ENCODE measurements around the gene ZSWIM3. TPM values are rescaled to one million over a fixed set of nuclear protein-coding genes. Genes with fewer than 3 reads are reported as not detected.

The ZSWIM3 gene
- total and polyA plus RNA-seq, 2 of the 13 experiments (the other 11 are each of a cell fraction or from before 2014, with no cell fraction given) = 5.2 to 5.8 TPM

DNA sequence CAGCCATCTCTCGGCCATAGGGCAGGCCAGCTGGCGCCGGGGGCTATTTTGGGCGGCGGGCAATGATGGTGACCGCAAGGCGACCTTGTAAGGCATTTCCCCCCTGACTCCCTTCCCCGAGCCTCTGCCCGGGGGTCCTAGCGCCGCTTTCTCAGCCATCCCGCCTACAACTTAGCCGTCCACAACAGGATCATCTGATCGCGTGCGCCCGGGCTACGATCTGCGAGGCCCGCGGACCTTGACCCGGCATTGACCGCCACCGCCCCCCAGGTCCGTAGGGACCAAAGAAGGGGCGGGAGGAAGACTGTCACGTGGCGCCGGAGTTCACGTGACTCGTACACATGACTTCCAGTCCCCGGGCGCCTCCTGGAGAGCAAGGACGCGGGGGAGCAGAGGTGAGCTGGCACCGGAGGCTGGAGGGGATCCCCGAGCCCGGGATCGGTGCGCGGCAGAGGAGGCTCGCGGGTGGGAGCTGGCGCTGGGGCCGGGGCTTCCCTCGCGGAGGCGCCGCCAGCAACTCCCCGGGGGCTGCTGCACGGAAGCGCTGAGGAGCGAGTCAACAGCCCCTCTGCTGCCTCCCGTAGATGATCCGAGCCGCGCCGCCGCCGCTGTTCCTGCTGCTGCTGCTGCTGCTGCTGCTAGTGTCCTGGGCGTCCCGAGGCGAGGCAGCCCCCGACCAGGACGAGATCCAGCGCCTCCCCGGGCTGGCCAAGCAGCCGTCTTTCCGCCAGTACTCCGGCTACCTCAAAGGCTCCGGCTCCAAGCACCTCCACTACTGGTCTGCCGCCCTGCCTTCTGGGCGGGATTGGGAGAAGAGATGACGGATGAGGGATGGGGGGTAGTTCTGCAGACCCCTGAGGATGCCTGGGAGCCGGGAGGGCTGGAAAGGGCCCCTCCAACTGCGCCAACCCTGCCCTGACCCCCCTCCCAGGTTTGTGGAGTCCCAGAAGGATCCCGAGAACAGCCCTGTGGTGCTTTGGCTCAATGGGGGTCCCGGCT, 33.9 kb downstream of the ZSWIM3 start, which contains the start of the genes CTSA and NEURL2 (continued):
- TF ChIP-seq, protein P1, sequence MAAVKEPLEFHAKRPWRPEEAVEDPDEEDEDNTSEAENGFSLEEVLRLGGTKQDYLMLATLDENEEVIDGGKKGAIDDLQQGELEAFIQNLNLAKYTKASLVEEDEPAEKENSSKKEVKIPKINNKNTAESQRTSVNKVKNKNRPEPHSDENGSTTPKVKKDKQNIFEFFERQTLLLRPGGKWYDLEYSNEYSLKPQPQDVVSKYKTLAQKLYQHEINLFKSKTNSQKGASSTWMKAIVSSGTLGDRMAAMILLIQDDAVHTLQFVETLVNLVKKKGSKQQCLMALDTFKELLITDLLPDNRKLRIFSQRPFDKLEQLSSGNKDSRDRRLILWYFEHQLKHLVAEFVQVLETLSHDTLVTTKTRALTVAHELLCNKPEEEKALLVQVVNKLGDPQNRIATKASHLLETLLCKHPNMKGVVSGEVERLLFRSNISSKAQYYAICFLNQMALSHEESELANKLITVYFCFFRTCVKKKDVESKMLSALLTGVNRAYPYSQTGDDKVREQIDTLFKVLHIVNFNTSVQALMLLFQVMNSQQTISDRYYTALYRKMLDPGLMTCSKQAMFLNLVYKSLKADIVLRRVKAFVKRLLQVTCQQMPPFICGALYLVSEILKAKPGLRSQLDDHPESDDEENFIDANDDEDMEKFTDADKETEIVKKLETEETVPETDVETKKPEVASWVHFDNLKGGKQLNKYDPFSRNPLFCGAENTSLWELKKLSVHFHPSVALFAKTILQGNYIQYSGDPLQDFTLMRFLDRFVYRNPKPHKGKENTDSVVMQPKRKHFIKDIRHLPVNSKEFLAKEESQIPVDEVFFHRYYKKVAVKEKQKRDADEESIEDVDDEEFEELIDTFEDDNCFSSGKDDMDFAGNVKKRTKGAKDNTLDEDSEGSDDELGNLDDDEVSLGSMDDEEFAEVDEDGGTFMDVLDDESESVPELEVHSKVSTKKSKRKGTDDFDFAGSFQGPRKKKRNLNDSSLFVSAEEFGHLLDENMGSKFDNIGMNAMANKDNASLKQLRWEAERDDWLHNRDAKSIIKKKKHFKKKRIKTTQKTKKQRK (IDR thresholded peaks at IDR 0.05; ENCODE audit: low read length) = no peak
- peak; percentile 98 for TF ChIP-seq ZNF264 (CRISPR knock-in tag; IDR thresholded peaks at IDR 0.05)
- TF ChIP-seq TCF7L2 (IDR thresholded peaks at IDR 0.05; ENCODE audit: low read depth, low read length) = no peak
- TF ChIP-seq ZBTB42 (CRISPR knock-in tag; IDR thresholded peaks at IDR 0.05) = peak; percentile 86
- peak; percentile 94 for TF ChIP-seq ZNF879 (CRISPR knock-in tag; IDR thresholded peaks at IDR 0.05)
- TF ChIP-seq NCOA1 (CRISPR knock-in tag; IDR thresholded peaks at IDR 0.05) = peak; percentile 94; the same call in 1 of the 2 replicates
- peak; percentile 98 for TF ChIP-seq SKI (IDR thresholded peaks at IDR 0.05; ENCODE audit: partially characterized antibody)
- peak; percentile 98 for TF ChIP-seq ZNF136 (CRISPR knock-in tag; IDR thresholded peaks at IDR 0.05; ENCODE audit: low read depth)
- TF ChIP-seq SRY (CRISPR knock-in tag; IDR thresholded peaks at IDR 0.05) = peak; percentile 97
- peak; percentile 87 for TF ChIP-seq HNRNPL (IDR thresholded peaks at IDR 0.05; ENCODE audit: low read depth, low read length)
- TF ChIP-seq BRCA1 (CRISPR knock-in tag; IDR thresholded peaks at IDR 0.05) = peak; percentile 97; the same call in 1 of the 2 replicates
- TF ChIP-seq, protein P2, sequence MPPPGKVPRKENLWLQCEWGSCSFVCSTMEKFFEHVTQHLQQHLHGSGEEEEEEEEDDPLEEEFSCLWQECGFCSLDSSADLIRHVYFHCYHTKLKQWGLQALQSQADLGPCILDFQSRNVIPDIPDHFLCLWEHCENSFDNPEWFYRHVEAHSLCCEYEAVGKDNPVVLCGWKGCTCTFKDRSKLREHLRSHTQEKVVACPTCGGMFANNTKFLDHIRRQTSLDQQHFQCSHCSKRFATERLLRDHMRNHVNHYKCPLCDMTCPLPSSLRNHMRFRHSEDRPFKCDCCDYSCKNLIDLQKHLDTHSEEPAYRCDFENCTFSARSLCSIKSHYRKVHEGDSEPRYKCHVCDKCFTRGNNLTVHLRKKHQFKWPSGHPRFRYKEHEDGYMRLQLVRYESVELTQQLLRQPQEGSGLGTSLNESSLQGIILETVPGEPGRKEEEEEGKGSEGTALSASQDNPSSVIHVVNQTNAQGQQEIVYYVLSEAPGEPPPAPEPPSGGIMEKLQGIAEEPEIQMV (CRISPR knock-in tag; IDR thresholded peaks at IDR 0.05; ENCODE audit: low read depth) = peak; percentile 99
- peak; percentile 99 for TF ChIP-seq NFIC (IDR thresholded peaks at IDR 0.05; ENCODE audit: low read length)
- TF ChIP-seq POGZ (CRISPR knock-in tag; IDR thresholded peaks at IDR 0.05) = peak; percentile 99
- peak; percentile 85 for TF ChIP-seq FOSL2 (CRISPR knock-in tag; IDR thresholded peaks at IDR 0.05)
- TF ChIP-seq ZNF224 (CRISPR knock-in tag; IDR thresholded peaks at IDR 0.05) = peak; percentile 88
- peak; percentile 99 for TF ChIP-seq ZNF547 (CRISPR knock-in tag; IDR thresholded peaks at IDR 0.05)
- TF ChIP-seq ZFY (CRISPR knock-in tag; IDR thresholded peaks at IDR 0.05) = peak; percentile 86
- TF ChIP-seq, protein P3, sequence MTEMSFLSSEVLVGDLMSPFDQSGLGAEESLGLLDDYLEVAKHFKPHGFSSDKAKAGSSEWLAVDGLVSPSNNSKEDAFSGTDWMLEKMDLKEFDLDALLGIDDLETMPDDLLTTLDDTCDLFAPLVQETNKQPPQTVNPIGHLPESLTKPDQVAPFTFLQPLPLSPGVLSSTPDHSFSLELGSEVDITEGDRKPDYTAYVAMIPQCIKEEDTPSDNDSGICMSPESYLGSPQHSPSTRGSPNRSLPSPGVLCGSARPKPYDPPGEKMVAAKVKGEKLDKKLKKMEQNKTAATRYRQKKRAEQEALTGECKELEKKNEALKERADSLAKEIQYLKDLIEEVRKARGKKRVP (CRISPR knock-in tag; IDR thresholded peaks at IDR 0.05) = peak in 1 of 2 experiments; percentile 92; a peak in 2 of 4 replicates
- TF ChIP-seq MYC (CRISPR knock-in tag; IDR thresholded peaks at IDR 0.05; ENCODE audit: borderline replicate concordance) = peak; percentile 99
- 0 out of 2 replicates have a peak, but pooled peaks have one; percentile 78 for TF ChIP-seq FLYWCH1 (CRISPR knock-in tag; IDR thresholded peaks at IDR 0.05)
- no peak; the same call in 1 of the 2 replicates for TF ChIP-seq NFIB (CRISPR knock-in tag; IDR thresholded peaks at IDR 0.05; ENCODE audit: borderline replicate concordance)
- peak; percentile 97 for TF ChIP-seq NR2C2 (CRISPR knock-in tag; IDR thresholded peaks at IDR 0.05; ENCODE audit: borderline replicate concordance)
- TF ChIP-seq SRSF9 (IDR thresholded peaks at IDR 0.05; ENCODE audit: borderline replicate concordance, insufficient read depth, low read depth, low read length, poor library complexity, severe bottlenecking) = no peak
- TF ChIP-seq ZNF839 (CRISPR knock-in tag; IDR thresholded peaks at IDR 0.05; ENCODE audit: borderline replicate concordance) = no peak

Data from HepG2 (cell line).